Measurements from ENCODE around the gene CLCA1.

- TF ChIP-seq CTCF (IDR thresholded peaks at IDR 0.05): no peak
- no peak for TF ChIP-seq POLR2AphosphoS5 (IDR thresholded peaks at IDR 0.05)
Measured at GRCh38 chr1:86541859-86542258, 73.1 kb downstream of the CLCA1 start.

All from sigmoid colon (tissue), 4 donors.